ENCODE measurements around the gene C4B. TPM values are rescaled to one million over a fixed set of nuclear protein-coding genes. Genes with fewer than 3 reads are reported as not detected.

Gene C4B
- polyA plus RNA-seq, 3 donors, result 12.0 to 24.1 (median 14.0) TPM

- no peak for DNase-seq (ENCODE audit: low read depth in 3 of 3, low spot score in 2 of 3)
Measured at GRCh38 chr6:32074996-32075532, 60.5 kb downstream of the C4B start.

- DNase-seq (ENCODE audit: low read depth in 3 of 3, low spot score in 2 of 3), result no peak
Measured at GRCh38 chr6:32075781-32076180, 61.2 kb downstream of the C4B start.

DNA sequence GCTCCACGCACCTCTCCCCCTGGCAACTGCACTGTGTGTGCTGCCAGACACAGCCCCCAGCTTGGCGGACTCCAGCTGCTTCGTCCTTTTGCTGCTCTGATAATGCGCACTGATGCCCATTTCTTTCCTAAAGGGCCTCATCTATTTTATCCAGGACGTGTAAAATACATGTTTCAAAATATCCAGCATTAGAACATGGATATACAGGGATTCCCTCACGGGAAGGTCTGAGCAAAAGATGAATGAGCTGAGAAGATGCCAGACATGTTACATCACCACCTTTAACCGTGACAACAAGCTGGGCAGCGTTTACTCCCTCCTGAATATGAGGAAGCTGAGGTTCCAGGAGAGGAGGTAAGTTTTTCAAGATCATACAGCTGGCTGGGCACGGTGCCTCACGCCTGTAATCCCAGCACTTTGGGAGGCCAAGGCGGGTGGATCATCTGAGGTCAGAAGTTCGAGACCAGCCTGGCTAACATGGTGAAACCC, 61.8 kb downstream of the C4B start:
- DNase-seq (ENCODE audit: low read depth in 3 of 3, low spot score in 2 of 3), result no peak

DNA sequence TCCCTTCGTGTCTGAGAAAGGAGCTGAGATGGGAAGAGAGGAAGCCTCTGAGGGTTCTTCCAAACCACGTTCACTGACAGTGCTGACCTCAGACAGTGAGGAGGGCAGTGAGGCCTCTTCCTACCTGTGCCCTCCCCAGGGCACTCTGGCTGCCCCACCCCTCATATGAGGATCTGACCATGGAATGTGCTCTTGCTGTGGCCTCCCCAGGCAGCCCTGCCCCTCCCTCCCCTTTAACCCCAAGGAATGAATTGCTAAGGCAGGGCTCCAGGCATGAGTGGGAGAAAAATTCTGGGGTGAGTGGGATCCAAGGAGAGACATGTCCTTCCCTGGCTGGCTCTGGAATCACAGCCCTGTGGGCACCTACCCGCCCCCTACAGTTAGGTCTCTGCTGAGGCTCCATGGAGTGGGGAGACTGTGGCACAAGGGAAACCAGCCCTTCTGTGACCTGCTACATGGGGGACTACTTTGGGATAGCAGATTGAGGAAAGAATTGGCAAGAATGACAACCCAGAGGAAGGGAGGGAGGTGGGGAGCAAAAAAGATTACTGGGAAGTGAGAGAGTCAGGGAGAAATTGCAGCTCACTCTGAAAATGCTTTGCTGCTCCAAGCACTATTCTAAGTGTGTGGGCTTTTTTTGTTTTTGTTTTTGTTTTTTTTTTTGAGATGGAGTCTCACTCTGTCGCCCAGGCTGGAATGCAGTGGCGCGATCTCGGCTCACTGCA, 65.1 kb downstream of the C4B start:
- no peak for DNase-seq (ENCODE audit: low read depth in 3 of 3, low spot score in 2 of 3)

- no peak for DNase-seq (ENCODE audit: low read depth in 3 of 3, low spot score in 2 of 3)
Measured at GRCh38 chr6:32081168-32081990, 66.8 kb downstream of the C4B start.

- DNase-seq (ENCODE audit: low read depth in 3 of 3, low spot score in 2 of 3), result no peak
Measured at GRCh38 chr6:32082478-32082877, 67.9 kb downstream of the C4B start.

- DNase-seq (ENCODE audit: low read depth in 3 of 3, low spot score in 2 of 3), result no peak
Measured at GRCh38 chr6:32082935-32083334, 68.3 kb downstream of the C4B start.

- DNase-seq (ENCODE audit: low read depth in 3 of 3, low spot score in 2 of 3), result no peak
Measured at GRCh38 chr6:32083812-32084768, 69.5 kb downstream of the C4B start.

DNA sequence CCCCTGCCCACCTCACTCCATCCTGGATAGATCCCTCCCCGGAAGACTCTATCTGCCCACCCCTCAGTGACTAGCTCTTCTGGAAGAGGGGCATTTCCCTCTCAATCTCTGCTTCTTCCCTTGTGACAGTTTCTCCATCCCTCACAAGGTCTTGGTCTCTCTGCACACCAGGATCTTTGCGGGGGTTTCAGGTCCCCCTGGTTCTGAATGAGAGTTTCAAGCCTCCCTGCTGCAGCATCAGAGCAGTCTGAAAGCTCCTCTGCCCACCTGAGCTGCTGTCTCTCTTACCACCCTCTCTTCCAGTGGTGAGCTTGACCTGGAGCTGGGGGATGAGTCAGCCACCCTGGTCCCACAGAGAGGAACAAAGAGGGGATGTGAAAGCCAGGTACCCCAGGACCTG, 70.2 kb downstream of the C4B start:
- DNase-seq (ENCODE audit: low read depth in 3 of 3, low spot score in 2 of 3), result no peak

Other genes with a start within 250 kb of the C4B start
- 1 to 10 TPM; 6.8 to 9.4 (median 8.5) TPM for gene VWA7, start 237.5 kb upstream of the C4B start, polyA plus RNA-seq (ENCODE audit: insufficient read length in 3 of 3)
- gene VARS1, start 219.0 kb upstream of the C4B start, polyA plus RNA-seq (ENCODE audit: insufficient read length in 3 of 3), result 10 to 100 TPM; 57.2 to 59.4 (median 58.1) TPM
- 10 to 100 TPM; 86.8 to 93.1 (median 87.3) TPM for gene LSM2, start 207.8 kb upstream of the C4B start, polyA plus RNA-seq (ENCODE audit: insufficient read length in 3 of 3)
- 1 to 10 TPM; 4.1 to 4.3 (median 4.3) TPM for gene HSPA1L, start 199.5 kb upstream of the C4B start, polyA plus RNA-seq (ENCODE audit: insufficient read length in 3 of 3)
- 100 to 1,000 TPM in 1 of 3 donors, 10 to 100 TPM in 2; 83.5 to 115 (median 87.1) TPM for gene HSPA1A, start 199.3 kb upstream of the C4B start, polyA plus RNA-seq (ENCODE audit: insufficient read length in 3 of 3)
- 100 to 1,000 TPM; 112 to 164 (median 134) TPM for gene HSPA1B, start 187.1 kb upstream of the C4B start, polyA plus RNA-seq (ENCODE audit: insufficient read length in 3 of 3)
- gene NEU1, start 152.0 kb upstream of the C4B start, polyA plus RNA-seq (ENCODE audit: insufficient read length in 3 of 3), result 10 to 100 TPM; 69.0 to 89.7 (median 77.5) TPM
- gene SLC44A4, start 135.8 kb upstream of the C4B start, polyA plus RNA-seq (ENCODE audit: insufficient read length in 3 of 3), result 10 to 100 TPM; 34.7 to 45.8 (median 43.8) TPM
- 10 to 100 TPM; 67.9 to 74.0 (median 68.5) TPM for gene EHMT2, start 117.1 kb upstream of the C4B start, polyA plus RNA-seq (ENCODE audit: insufficient read length in 3 of 3)
- gene ZBTB12, start 112.7 kb upstream of the C4B start, polyA plus RNA-seq (ENCODE audit: insufficient read length in 3 of 3), result 10 to 100 TPM; 23.5 to 27.3 (median 25.5) TPM
- gene C2, start 87.1 kb upstream of the C4B start, polyA plus RNA-seq (ENCODE audit: insufficient read length in 3 of 3), result 1 to 10 TPM; 3.3 to 4.3 (median 4.0) TPM
- 10 to 100 TPM in 1 of 3 donors, 1 to 10 TPM in 2; 5.0 to 17.5 (median 5.7) TPM for gene CFB, start 68.7 kb upstream of the C4B start, polyA plus RNA-seq (ENCODE audit: insufficient read length in 3 of 3)
- gene NELFE, start 55.8 kb upstream of the C4B start, polyA plus RNA-seq (ENCODE audit: insufficient read length in 3 of 3), result 10 to 100 TPM; 90.8 to 94.0 (median 92.7) TPM
- 10 to 100 TPM; 35.7 to 49.2 (median 37.6) TPM for gene SKIC2, start 55.6 kb upstream of the C4B start, polyA plus RNA-seq (ENCODE audit: insufficient read length in 3 of 3)
- 10 to 100 TPM; 25.7 to 26.8 (median 26.0) TPM for gene DXO, start 42.7 kb upstream of the C4B start, polyA plus RNA-seq (ENCODE audit: insufficient read length in 3 of 3)
- 10 to 100 TPM; 10.9 to 22.9 (median 13.1) TPM for gene C4A, start 32.7 kb upstream of the C4B start, polyA plus RNA-seq (ENCODE audit: insufficient read length in 3 of 3)
- gene CYP21A2, start 23.6 kb downstream of the C4B start, polyA plus RNA-seq (ENCODE audit: insufficient read length in 3 of 3), result 1 to 10 TPM in 1 of 3 donors, under 1 TPM in 2; 0.55 to 1.3 (median 0.58) TPM
- gene TNXB, start 94.5 kb downstream of the C4B start, polyA plus RNA-seq (ENCODE audit: insufficient read length in 3 of 3), result 1 to 10 TPM; 2.4 to 2.7 (median 2.5) TPM
- gene ATF6B, start 113.5 kb downstream of the C4B start, polyA plus RNA-seq (ENCODE audit: insufficient read length in 3 of 3), result 10 to 100 TPM; 83.2 to 94.0 (median 84.1) TPM
- gene FKBPL, start 115.5 kb downstream of the C4B start, polyA plus RNA-seq (ENCODE audit: insufficient read length in 3 of 3), result 1 to 10 TPM; 7.0 to 7.5 (median 7.5) TPM
- gene PRRT1, start 137.1 kb downstream of the C4B start, polyA plus RNA-seq (ENCODE audit: insufficient read length in 3 of 3), result 1 to 10 TPM; 2.0 to 2.5 (median 2.1) TPM
- gene PPT2, start 139.3 kb downstream of the C4B start, polyA plus RNA-seq (ENCODE audit: insufficient read length in 3 of 3), result 10 to 100 TPM; 28.5 to 32.0 (median 28.8) TPM
- 10 to 100 TPM; 13.7 to 16.5 (median 16.3) TPM for gene EGFL8, start 149.8 kb downstream of the C4B start, polyA plus RNA-seq (ENCODE audit: insufficient read length in 3 of 3)
- 100 to 1,000 TPM in 1 of 3 donors, 10 to 100 TPM in 2; 93.5 to 106 (median 99.4) TPM for gene AGPAT1, start 161.3 kb downstream of the C4B start, polyA plus RNA-seq (ENCODE audit: insufficient read length in 3 of 3)
- 100 to 1,000 TPM in 1 of 3 donors, 10 to 100 TPM in 2; 93.0 to 113 (median 98.6) TPM for gene RNF5, start 163.6 kb downstream of the C4B start, polyA plus RNA-seq (ENCODE audit: insufficient read length in 3 of 3)
- 10 to 100 TPM in 2 of 3 donors, 1 to 10 TPM in 1; 8.6 to 15.8 (median 10.8) TPM for gene AGER, start 169.5 kb downstream of the C4B start, polyA plus RNA-seq (ENCODE audit: insufficient read length in 3 of 3)
- 100 to 1,000 TPM; 150 to 165 (median 155) TPM for gene PBX2, start 175.4 kb downstream of the C4B start, polyA plus RNA-seq (ENCODE audit: insufficient read length in 3 of 3)
- gene GPSM3, start 177.8 kb downstream of the C4B start, polyA plus RNA-seq (ENCODE audit: insufficient read length in 3 of 3), result 1 to 10 TPM; 7.7 to 9.9 (median 8.4) TPM
- gene NOTCH4, start 209.3 kb downstream of the C4B start, polyA plus RNA-seq (ENCODE audit: insufficient read length in 3 of 3), result 10 to 100 TPM; 13.2 to 16.5 (median 14.1) TPM